Limb (tissue), 2 donors: Measurements from ENCODE around the gene RBM33.

Source experiments
- DNase-seq, 2 donors: peaks; one replicate each; pipeline ENCODE4 v3.0.0-alpha.2; 2016; ENCODE audit errors: extremely low spot score in 2 of 2

RBM33 gene

DNA sequence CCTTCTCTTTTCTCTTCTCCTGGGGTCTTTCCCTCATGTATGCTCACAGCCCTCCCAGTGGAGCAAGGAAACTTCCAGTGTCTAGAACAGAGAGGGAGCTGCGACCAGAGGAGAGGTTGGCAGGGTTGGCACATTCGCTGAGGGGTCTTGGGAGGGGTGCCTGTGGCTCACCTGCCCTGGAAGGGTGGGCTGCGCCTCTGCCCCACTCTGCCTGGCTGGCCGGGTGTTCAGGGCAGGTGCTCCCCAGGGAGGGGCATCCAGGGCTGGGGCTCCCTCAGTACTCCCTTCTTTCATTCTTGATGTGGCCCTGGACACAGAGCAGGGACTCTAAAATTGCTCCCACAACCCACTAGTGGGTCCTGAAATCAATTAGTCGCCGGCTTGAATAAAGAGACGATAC, 150.9 kb downstream of the RBM33 start:
- DNase-seq = no peak

DNA sequence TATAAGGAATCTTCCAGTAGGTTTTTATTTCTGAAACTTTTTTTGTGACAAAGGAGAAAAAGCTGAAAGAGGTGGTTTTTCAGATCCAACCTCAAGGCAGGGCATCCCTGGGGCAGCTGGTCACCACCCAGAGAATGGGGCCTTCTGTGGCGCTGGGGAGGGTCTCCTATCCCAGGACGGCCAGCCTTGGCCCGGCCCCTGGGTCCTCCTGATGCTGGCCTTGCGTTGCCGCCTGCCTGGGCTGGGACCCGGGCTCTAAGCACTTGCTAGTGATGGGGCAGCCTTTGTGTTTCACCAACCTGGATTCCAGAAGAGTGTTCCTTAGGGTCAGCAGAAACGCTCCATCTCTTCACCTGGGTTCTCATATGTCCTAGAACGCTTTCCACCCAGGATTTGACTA, 151.5 kb downstream of the RBM33 start:
- DNase-seq = no peak

DNA sequence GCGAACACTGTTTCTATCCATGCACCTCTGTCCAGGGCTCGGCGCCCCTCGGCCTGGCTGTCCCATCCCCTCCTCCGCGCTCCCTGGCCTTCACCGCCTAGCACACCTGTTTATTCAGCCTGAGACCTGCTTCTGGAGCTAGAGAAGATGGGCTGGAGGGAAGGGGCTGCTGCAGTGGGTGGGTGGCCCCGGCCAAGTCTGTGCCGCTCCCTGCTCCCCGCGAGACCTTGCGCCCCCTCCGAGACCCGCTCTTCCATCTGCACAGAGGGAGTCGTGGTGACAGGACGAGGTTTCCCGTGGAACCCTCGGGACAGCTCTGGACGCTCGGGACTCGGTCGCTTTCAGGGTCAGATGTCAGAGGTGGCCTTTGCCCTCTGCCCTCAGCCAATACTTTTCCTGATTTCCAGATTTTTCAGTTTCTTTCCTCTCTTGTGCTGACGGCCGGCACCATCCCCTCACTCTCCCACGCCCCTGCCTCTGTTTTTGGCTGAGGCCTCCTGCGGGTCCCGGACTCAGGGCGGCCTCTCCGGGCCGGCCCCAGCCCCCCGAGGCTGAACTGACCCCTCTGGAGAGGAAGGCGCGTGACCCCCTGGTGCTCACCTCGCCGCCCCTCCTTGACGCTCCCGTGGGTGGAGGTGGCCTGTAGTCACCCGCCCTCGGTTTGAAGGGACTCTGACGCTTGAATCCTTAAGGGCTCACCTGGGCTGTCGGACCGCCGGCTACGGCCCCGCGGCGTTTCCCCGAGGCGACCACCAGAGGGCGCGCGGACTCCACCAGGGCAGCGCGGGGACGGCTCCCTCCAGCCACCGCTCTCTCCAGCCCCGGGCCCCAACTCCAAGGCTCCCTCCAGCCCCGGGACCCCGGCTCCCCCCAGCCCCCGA, 152.2 kb downstream of the RBM33 start:
- peak in 1 of 2 donors; percentile 84 for DNase-seq

DNA sequence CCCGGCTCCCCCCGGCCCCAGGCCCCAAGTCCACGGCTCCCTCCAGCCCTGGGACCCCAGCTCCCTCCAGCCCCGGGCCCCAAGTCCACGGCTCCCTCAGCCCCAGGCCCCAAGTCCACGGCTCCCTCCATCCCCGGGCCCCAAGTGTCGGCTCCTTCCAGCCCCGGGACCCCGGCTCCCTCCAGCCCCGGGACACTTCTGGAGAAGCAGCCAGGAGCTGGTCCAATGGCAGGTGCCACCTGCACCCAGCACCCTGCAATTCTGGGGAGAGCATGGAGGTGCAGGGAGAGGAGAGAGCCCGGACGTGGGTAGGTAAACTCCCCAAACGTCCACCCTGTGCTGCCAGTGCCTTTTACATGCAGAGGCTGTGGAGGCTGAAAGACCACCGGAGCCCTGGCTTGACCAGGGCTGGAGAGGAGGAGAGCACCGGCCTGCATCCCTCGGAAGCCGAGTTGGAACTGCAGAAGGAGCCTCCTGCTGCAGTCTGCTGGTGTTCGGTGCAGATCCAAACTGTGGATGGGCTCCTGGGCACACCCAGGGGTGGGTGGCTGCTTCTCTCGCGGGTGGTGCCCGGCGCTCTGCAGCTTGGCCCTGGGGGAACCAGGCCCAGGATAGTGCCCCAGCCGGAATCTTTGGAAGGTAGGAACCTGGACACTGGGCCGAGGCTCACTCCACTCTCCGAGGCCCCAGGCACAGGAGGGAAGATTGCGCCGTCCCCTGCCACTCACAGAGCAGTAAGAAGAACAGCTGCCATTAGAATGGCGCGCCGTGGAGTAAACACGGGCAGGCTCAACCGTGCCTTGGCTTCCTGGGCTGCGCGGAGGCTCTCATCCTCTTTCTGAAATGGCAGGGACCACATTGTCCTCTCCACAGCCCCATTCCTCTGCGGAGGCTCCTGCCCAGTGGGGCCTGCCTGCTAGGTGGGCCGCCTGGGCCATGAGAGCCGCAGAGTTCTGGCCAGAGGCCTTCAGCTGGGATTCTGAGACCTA, 153.1 kb downstream of the RBM33 start:
- no peak for DNase-seq

DNA sequence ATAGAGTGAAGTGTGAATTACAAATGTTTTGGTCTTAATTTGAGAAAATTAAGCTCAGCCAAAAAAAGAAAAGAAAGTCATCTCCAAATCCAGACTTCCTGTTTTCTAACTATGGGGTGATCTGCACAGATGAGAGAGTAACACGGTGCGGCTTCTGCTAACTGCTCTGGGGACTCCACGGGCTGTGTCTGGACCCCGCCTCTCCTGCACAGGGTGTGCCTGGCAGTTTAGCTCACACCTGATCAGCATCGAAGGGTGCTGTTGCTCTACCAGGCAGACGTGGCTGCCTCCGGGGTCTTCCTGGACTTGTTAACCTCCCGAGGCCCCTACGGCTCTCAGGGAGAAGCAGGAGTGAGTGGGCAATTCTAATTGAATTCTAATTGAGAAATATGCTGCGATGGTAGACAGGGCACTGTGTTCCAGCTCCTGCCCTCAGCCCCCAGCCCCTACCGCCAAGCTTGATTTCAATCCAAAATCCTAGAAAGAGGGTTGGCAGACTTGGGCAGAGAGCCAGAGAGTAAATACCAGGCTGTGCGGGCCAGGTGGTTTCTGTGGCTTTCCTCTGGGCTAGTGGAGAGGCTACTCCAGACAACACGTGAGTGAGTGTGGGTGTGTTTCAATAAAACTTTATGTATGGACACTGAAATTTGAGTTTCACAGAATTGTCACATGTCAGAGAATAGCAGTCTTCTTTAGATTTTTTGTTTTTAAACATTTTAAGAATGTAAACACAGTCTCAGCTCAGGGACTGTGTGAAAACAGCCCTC, 154.4 kb downstream of the RBM33 start:
- no peak for DNase-seq

DNA sequence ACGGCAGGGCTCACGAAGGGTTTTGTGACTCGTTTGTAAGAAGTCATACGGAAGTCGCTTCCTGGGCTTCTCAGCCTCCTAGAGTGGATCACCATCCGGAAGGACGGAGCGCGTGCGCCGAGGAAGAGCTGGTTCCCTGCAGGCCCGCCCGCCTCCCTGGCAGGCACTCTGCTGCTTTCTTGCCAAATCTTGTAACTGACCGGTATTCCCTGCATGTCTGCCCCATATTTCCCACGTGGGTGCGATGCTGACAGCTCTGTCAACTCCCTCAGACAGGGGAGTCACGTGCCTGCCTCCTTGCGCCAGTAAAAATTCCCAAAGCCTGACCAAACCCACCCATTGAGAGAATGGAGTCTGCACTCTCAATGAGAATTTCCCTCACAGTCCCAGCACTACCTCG, 155.1 kb downstream of the RBM33 start:
- DNase-seq = no peak

DNA sequence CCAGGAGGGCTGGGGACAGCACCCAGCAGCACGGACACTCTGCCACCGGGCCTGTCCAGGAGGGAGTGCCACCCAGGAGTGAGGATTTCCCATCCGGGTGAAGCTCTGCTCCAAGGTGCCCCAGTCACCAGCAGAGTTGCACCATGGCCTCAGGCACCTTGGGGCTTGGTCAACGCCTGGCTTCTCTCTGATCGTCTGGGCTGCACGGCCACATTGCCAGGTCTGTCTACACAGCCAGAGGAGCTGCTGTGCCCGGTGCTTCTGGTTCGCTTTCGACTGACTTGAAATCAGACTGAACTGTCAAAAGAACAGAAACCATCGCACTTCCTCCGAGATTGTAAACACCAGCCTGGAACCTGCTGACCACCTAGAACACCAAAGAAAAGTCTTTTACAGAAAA, 155.8 kb downstream of the RBM33 start:
- no peak for DNase-seq

DNA sequence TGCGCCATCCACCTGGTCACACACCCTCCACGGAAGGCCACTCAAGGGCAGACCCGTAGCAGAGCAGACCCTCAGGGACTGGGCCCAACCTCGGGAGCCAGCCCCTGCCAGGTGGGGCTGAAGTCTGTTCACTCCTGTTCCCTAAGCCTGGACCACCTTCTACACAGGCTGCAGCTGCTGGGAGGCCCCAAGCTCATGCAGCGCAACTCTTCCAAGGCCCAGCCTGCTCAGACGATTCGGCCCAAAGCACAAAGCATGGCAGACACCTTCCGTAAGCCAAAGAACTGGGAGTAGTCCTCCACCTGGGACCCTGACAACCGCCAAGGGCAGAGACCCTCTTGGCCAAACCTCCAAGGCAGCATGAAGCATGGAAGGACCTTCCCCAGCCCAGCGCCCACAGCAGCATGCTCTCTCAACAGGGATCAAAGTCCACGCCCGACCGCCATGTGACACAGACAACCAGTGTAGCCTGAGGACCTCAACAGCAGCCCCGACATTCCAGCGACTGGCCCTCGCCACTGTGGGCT, 156.3 kb downstream of the RBM33 start:
- no peak for DNase-seq

DNA sequence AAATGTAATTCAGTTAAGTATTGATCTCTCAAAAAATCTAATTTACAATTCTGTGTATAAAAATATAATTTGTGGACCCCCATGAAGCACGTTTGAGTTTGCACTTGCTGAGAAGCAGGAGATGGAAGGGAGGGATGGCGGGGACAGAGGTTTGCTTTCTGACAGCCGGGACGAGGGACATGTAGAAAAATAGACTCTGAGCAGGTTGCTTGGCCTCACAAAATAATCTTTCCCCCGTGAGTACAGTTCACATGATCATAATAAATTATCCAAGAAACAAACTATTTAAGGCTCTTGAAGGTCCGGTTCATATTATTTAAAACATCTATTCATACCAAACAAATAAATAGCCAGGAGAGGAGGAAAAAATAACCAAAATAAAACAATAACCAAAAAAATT, 157.8 kb downstream of the RBM33 start:
- DNase-seq = no peak

DNA sequence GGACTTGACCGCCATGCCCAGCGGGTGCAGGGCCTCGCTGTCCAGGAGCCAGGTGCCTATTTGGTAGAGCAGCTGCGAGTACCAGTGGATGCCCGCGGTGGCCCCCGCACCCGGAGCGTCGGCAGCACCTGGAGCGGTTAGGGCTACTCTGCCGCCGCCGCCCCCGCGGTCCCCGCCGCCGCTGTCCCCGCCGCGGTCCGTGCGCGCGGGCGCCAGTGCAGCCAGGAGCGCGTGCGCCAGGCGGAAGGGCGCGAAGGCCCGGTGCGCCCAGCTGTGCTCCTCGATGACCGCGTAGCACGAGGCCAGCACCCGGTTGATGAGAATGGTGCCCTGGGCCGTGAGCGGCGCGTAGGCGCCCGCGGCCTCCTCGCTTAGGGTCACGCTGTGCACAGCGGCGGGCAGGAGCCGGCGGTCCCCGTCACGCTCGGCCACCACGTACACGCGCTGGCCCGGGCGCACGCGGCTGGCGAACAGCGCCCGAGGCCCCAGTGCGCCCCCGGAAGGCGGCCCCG, 158.5 kb downstream of the RBM33 start:
- no peak for DNase-seq

DNA sequence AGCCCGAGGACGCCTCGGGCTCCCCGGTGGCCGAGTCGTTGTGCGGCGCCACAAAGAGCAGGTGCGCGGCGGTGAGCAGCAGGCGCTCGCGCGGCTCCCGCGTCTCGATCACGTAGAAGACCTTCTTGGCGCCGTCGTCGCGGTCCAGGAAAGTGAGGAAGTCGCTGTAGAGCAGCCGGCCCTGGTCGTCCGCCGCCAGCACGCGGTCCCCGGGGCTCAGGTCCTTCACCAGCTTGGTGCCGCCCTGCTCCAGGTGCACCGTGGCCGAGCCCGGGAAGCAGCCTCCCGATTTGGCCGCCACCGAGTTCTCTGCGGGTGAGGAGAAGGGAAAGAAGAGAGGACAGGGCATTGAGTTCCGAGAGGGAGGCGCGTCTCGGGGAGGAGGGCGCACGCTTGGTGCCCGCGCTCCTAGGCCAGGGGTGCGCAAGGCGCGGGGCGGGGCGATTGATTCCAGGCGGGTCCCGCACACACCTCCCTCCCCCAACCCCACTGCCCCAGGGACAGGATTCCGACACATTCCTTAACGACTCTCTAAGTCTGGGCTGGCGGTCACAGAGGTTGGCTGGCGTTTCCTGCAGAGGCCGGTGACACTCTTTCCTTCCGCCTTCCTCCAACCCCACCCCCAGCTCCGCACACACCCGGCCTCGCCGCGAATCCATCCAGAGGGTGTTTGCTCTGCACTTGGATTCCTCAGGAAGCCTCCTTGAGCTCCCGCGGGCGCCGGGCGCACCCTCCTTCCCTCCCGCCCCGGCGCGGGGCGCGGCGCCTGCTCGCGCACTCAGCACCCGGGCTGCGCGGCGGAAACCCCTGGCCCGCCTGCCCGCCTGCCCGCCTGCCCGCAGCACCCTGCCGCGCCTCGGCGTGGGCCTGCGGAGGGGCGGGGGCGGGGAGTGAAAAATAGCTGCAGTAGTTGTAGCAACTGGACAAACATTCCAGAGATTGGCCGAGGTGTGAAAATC, 159.2 kb downstream of the RBM33 start:
- DNase-seq = peak in 1 of 2 donors; percentile 56

DNA sequence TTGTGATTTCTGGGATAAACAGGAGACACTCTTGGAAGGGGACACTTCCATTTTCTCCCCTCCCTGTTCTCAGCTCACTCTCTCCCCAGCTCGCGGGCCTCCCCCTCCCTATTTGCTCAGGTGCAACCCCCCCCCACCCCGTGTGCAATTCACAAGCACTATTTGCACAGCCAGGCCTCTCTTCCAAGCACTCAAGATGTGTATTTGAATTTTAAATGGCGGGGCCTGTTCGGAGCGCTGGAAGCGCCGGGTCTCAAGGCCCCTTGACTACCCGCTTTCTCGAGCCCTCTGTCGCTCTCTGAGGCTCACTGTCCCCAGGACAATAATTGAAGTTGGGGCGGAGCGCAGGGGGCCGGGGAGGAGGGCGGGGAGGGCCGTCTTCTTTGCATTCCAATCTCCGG, 160.0 kb downstream of the RBM33 start:
- no peak for DNase-seq

DNA sequence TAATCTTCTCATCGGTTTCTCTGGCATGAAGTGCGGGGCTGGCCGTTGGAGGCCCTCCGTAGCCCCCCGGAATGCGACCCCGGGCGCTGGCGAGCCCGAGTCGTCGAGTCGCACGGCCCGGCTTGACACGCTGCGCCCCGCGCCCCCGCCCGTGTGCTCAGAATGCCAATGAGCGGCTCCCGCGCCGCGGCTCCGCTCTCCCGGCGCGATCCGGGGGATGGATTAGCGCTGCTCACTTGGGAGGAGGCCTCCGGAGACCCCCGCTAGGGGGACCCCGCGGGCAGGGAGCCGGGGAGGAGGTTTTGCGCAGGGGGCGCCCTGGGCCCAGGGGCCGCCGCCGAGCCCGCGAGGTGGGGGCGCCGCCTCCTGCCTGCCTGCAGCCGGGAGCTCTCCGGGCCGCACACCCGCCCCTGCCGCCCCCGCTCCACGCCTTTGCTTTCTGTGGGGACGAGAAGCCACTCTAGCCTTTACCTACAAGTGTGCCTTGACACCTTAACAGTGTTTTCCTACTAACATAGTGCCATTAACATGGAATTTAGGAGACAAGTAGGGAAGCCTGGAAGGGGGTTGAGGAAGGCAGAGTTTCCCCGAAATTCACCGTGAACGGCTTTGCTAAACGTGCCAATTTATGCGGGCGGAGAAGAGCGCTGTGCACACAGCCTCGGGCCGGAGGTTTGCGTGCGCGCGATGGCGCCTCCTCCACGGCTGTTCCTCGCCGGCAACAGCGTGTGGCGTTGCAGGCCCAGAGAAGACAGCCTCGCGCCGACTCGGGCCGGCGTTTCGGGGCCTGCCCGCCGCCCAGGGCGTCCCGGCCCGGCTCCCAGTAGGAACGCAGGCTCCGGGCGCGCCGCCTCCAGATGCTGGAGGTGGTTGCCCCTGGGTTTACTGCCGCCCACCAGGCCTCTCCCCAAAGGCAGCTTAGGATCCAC, 160.7 kb downstream of the RBM33 start:
- DNase-seq = peak; percentile 50 to 83

DNA sequence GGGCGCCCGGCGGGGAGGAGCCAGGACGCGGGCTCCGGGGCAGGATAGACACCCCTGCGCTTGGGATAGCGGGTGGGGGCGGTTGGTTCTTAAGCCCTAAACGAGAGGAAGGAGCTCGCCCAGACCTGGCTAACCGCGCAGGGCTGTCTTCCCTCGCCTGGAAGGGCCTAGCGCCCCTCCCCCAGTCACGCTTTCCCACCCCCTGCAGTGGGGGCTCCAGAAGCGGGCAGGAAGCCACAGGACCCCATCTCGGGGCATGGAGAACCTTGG, 161.3 kb downstream of the RBM33 start:
- no peak for DNase-seq

DNA sequence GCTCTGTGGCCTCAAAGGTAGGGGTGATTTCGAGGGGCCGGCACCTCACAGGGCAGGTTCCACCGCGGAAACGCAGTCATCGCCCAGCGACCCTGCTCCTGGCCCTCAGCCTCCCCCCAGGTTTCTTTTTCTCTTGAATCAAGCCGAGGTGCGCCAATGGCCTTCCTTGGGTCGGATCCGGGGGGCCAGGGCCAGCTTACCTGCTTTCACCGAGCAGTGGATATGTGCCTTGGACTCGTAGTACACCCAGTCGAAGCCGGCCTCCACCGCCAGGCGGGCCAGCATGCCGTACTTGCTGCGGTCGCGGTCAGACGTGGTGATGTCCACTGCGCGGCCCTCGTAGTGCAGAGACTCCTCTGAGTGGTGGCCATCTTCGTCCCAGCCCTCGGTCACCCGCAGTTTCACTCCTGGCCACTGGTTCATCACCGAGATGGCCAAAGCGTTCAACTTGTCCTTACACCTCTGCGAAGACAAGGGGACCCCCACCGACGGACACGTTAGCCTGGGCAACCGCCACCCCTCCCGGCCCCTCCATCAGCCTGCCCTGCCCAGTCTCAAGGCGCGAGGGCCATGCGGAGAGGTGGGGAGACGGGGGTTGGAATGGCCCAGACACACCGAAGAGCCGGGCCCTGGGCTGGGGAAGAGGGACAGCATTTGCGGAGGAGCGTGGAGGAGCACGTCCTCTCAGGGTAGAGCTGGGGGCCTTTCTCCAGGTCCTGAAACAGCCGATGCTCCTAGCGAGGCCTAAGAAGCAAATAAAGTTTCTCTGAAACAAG, 161.8 kb downstream of the RBM33 start:
- no peak for DNase-seq

DNA sequence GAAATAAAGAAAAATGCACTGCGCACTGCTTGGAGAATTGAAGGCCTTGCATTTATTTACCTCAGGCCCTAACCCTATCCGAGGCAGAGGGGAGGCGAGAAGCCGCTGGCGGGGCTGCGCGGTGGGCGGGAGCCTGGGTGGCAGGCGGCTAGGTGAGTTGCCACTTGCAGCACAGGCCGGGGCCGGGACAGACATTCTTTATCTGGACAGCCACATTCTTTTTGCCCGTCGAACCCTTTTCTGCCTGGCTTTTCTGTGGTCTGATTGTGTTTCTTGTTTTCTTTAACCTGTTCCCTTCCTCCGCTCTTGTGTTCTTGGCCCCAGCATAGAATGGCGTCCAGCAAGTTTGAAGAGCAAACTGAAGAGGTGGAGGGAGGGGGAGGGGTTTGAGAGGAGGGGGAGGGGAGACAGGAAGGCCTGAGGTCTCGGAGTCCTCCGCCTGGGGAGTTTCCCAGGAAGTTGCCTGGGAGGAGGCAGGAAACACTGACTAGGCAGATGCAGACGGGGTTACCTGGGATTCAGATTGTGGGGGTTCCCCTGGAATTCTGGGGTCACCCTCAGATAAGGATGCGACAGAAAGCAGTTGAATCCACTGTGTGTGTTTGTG, 162.7 kb downstream of the RBM33 start:
- no peak for DNase-seq

DNA sequence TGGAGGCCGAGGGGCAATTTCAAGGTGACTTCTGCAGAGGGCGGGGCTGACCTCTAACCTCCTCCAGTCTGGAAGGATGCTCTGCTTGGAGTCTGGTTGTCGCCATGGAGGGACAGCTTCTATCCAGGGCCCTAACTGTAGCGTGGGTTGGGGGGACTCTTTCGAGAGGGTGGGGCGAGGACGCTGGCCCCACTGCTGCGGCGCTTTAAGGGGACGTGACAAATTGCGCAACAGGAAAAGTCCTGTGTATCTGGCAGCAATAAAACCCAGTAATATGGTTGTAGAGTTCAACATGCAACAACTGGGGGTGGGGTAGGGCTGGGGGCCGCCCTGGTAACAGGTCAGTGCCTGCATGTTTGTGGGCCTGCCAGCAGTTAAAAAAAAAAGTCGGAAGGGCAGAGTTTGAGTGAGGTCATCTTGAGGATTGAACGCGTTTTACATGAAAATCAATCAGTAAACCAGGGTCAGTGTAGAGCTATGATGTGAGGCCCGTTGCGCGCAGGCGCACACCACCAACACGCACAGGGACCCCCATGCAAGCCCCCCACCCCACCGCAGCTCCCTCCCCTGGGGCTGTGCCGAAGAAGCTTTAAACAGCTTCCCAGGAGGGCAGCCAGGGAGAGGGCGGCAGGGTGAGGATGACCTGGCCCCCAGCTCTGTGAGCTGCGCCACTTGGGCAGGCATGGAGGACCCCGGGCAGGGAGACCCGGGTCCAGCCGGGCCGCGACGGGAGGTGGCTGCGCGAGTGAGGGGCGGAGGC, 163.5 kb downstream of the RBM33 start:
- no peak for DNase-seq
